SK-N-SH (cell line): ENCODE measurements around the gene ARHGAP6.

Source experiments
- CTCF ChIP-seq: fragments of 200-600 bp; sonication (generic); IDR thresholded peaks from 2 replicates; pipeline ENCODE4 v1.6.1; 2017; ENCODE audit warnings: antibody characterized with exemption, mild to moderate bottlenecking, moderate library complexity
- FOXM1 ChIP-seq: IDR thresholded peaks from 2 replicates; pipeline ENCODE4 v1.4.0; 2012; ENCODE audit warnings: low read depth, mild to moderate bottlenecking
- RFX5 ChIP-seq: IDR thresholded peaks from 2 replicates; pipeline ENCODE4 v1.6.1; 2012; ENCODE audit warnings: mild to moderate bottlenecking, improper control_type of control experiment, low read length

DNA sequence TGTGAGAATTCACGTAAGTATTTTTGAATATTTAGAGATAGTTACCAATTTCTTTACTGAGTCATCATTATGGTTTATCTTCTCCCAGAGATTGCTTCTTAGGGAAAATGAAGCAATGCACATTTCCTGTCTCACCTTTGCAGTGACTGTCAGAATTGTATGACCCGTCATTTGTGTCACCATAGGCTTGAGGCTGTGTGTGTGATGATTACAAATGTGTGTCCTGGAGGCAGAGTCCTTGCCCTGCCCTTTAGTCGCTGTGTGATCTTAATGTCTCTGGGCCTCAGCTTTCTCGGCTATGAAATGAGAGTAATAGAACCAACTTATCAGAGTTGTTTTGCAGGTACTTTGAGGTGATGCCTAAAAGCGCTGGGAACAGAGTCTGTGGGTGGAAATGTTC lies 540.7 kb downstream of the ARHGAP6 start:
- no peak for TF ChIP-seq CTCF
- no peak for TF ChIP-seq RFX5
- no peak for TF ChIP-seq FOXM1
